SK-N-SH (cell line): ENCODE measurements around the gene SYNM. TPM values are rescaled to one million over a fixed set of nuclear protein-coding genes. Genes with fewer than 3 reads are reported as not detected.

Experiments
- CTCF ChIA-PET: fragments of 300-600, 350-600 bp; formaldehyde crosslinking; extraction: SDS; loops from one replicate; lab custom pipeline; 2021; lab: Yijun Ruan, JAX
- POLR2A ChIA-PET: fragments of 350-600 bp; sonication (Branson Sonifier 250); formaldehyde crosslinking; extraction: SDS; loops from one replicate; lab custom pipeline; 2020; ENCODE audit warnings: antibody characterized with exemption, inconsistent platforms; lab: Yijun Ruan, JAX
- DNase-seq: peaks from one replicate; pipeline ENCODE4 v3.0.0; 2012
- H2AFZ ChIP-seq: fragments of 200-600 bp; sonication (generic); 2 replicates; pipeline ENCODE4 v1.8.1; 2016; ENCODE audit warnings: antibody characterized with exemption, mild to moderate bottlenecking, low read depth
- H3F3A ChIP-seq: fragments of 200-600 bp; sonication (generic); replicated peaks from 2 replicates; pipeline ENCODE3; 2016; ENCODE audit warnings: antibody characterized with exemption, mild to moderate bottlenecking; ENCODE audit not compliant: insufficient read depth
- H3K27ac ChIP-seq, 2 experiments: fragments of 200-500 bp in 1 of 2; fragments of 200-600 bp in 1 of 2; sonication (Bioruptor generic) in 1 of 2; sonication (generic), shearing (Covaris generic) in 1 of 2; 2 replicates each; pipeline versions ENCODE4 v1.5.1 to v1.6.1; 2014 to 2016; ENCODE audit warnings: low read depth in 2 of 2, inconsistent platforms in 1 of 2, low read length in 1 of 2, mild to moderate bottlenecking in 1 of 2, mixed read lengths in 1 of 2
- H3K27me3 ChIP-seq: fragments of 200-600 bp; sonication (generic), shearing (Covaris generic); 2 replicates; pipeline ENCODE4 v1.6.1; 2016; ENCODE audit warnings: mixed run types; ENCODE audit not compliant: insufficient read depth
- H3K36me3 ChIP-seq, 2 experiments: fragments of 200-500 bp in 1 of 2; fragments of 200-600 bp in 1 of 2; sonication (Bioruptor generic) in 1 of 2; sonication (generic) in 1 of 2; replicated peaks in 1 of 2; 2 replicates each; pipeline versions ENCODE3 to v1.5.1; 2014 to 2016; ENCODE audit warnings: low read length in 1 of 2, mild to moderate bottlenecking in 1 of 2; ENCODE audit not compliant: insufficient read depth in 2 of 2, control insufficient read depth in 1 of 2
- H3K4me1 ChIP-seq, 2 experiments: fragments of 200-500 bp in 1 of 2; fragments of 200-600 bp in 1 of 2; sonication (Bioruptor generic) in 1 of 2; sonication (generic), shearing (Covaris generic) in 1 of 2; 2 replicates each; pipeline versions ENCODE4 v1.5.1 to v1.6.1; 2014 to 2016; ENCODE audit warnings: low read depth in 1 of 2, low read length in 1 of 2, mixed run types in 1 of 2; ENCODE audit not compliant: insufficient read depth in 2 of 2, control insufficient read depth in 1 of 2
- H3K4me2 ChIP-seq: fragments of 200-600 bp; sonication (generic), shearing (Covaris generic); 2 replicates; pipeline ENCODE4 v1.6.1; 2017; ENCODE audit warnings: mixed run types
- H3K4me3 ChIP-seq, 2 experiments: fragments of 200-500 bp in 1 of 2; fragments of 200-600 bp in 1 of 2; sonication (Bioruptor generic) in 1 of 2; sonication (generic), shearing (Covaris generic) in 1 of 2; 2 replicates each; pipeline versions ENCODE4 v1.5.1 to v1.8.1; 2014 to 2016; ENCODE audit warnings: low read depth in 2 of 2, inconsistent platforms in 1 of 2, low read length in 1 of 2, mild to moderate bottlenecking in 1 of 2, mixed read lengths in 1 of 2, moderate library complexity in 1 of 2
- H3K79me2 ChIP-seq: fragments of 200-600 bp; sonication (generic); 2 replicates; pipeline ENCODE4 v1.8.1; 2017; ENCODE audit warnings: mild to moderate bottlenecking; ENCODE audit not compliant: insufficient read depth
- H3K9ac ChIP-seq: fragments of 200-600 bp; sonication (generic); 2 replicates; pipeline ENCODE4 v1.6.1; 2017; ENCODE audit warnings: mixed run types
- H3K9me2 ChIP-seq: fragments of 200-600 bp; sonication (generic); 2 replicates; pipeline ENCODE4 v1.6.1; 2017; ENCODE audit warnings: mixed run types
- H3K9me3 ChIP-seq: fragments of 200-600 bp; sonication (generic); 2 replicates; pipeline ENCODE4 v1.6.1; 2017; ENCODE audit warnings: mixed run types, mild to moderate bottlenecking, moderate library complexity
- H4K20me1 ChIP-seq: fragments of 200-600 bp; sonication (generic); 2 replicates; pipeline ENCODE4 v1.6.1; 2017; ENCODE audit warnings: mild to moderate bottlenecking, mixed run types; ENCODE audit not compliant: insufficient read depth
- EP300 ChIP-seq, 2 experiments: IDR thresholded peaks; 2 replicates each; pipeline versions ENCODE4 v1.4.0 to v1.6.1; 2012; ENCODE audit warnings: borderline replicate concordance in 1 of 2, low read depth in 1 of 2, low read length in 1 of 2
- FOSL2 ChIP-seq: IDR thresholded peaks from 2 replicates; pipeline ENCODE4 v1.4.0; 2012; ENCODE audit warnings: low read depth, mild to moderate bottlenecking, moderate library complexity, borderline replicate concordance
- GABPA ChIP-seq: IDR thresholded peaks from 2 replicates; pipeline ENCODE4 v1.4.0; 2012; ENCODE audit warnings: low read depth, mild to moderate bottlenecking
- GATA2 ChIP-seq: sonication (generic); formaldehyde crosslinking; IDR thresholded peaks from 2 replicates; pipeline ENCODE4 v1.5.0; 2020; ENCODE audit warnings: mild to moderate bottlenecking, missing genetic modification reagents
- JUND ChIP-seq: IDR thresholded peaks from 2 replicates; pipeline ENCODE4 v1.4.0; 2012
- NRF1 ChIP-seq: IDR thresholded peaks from 2 replicates; pipeline ENCODE4 v1.6.1; 2012; ENCODE audit warnings: low read depth, mild to moderate bottlenecking, low read length
- POLR2AphosphoS5 ChIP-seq: IDR thresholded peaks from 2 replicates; pipeline ENCODE4 v1.6.1; 2012; ENCODE audit warnings: low read depth, low read length
- RCOR1 ChIP-seq: fragments of 150-350 bp; IDR thresholded peaks from 2 replicates; pipeline ENCODE4 v1.6.1; 2017; ENCODE audit warnings: antibody characterized with exemption, low read length
- RFX5 ChIP-seq: IDR thresholded peaks from 2 replicates; pipeline ENCODE4 v1.6.1; 2012; ENCODE audit warnings: mild to moderate bottlenecking, improper control_type of control experiment, low read length
- RXRA ChIP-seq: IDR thresholded peaks from 2 replicates; pipeline ENCODE4 v1.4.0; 2012; ENCODE audit warnings: low read depth, mild to moderate bottlenecking, borderline replicate concordance
- SMC3 ChIP-seq: IDR thresholded peaks from 2 replicates; pipeline ENCODE4 v1.6.1; 2012; ENCODE audit warnings: low read depth, low read length, improper control_type of control experiment
- TEAD4 ChIP-seq: IDR thresholded peaks from 2 replicates; pipeline ENCODE4 v1.4.0; 2012; ENCODE audit warnings: mild to moderate bottlenecking, borderline replicate concordance; ENCODE audit not compliant: insufficient read depth
- YY1 ChIP-seq: IDR thresholded peaks from 2 replicates; pipeline ENCODE4 v1.4.0; 2012; ENCODE audit warnings: low read depth, mild to moderate bottlenecking
- WGBS: methylation state at CpG from one replicate; pipeline ENCODE4 v1.1.6; 2017; ENCODE audit warnings: low lambda C conversion rate; 5-methylcytosine and 5-hydroxymethylcytosine counted together
- polyA plus RNA-seq, 3 experiments: library from polyadenylated mRNA; depleted of rRNA; stranded (reverse); fragments of >200 nt; gene quantifications; 2 replicates each; pipeline ENCODE4 v1.2.3, GENCODE V29; 2012
- TF ChIP-seq, protein P1 (sequence below): IDR thresholded peaks from 2 replicates; pipeline ENCODE4 v1.6.1; 2012; ENCODE audit warnings: mild to moderate bottlenecking, low read depth, low read length, moderate library complexity
- TF ChIP-seq, protein P2 (sequence below): IDR thresholded peaks from 2 replicates; pipeline ENCODE4 v1.4.0; 2012; ENCODE audit warnings: low read depth, borderline replicate concordance
- TF ChIP-seq, protein P3 (sequence below): IDR thresholded peaks from 2 replicates; pipeline ENCODE4 v1.4.0; 2012; ENCODE audit warnings: low read depth, borderline replicate concordance
- TF ChIP-seq, protein P4 (sequence below): fragments of 200-600 bp; sonication (generic); IDR thresholded peaks from 2 replicates; pipeline ENCODE4 v1.6.1; 2017; ENCODE audit warnings: antibody characterized with exemption, mild to moderate bottlenecking, moderate library complexity
- TF ChIP-seq, protein P5 (sequence below): IDR thresholded peaks from 2 replicates; pipeline ENCODE4; 2012
- TF ChIP-seq, protein P6 (sequence below): fragments of 150-350 bp; IDR thresholded peaks from 2 replicates; pipeline ENCODE4 v1.6.1; 2017; ENCODE audit warnings: antibody characterized with exemption, low read length, low read depth, borderline replicate concordance

The SYNM gene
- polyA plus RNA-seq, 1 of the 3 experiments (the other 2 are of a cell fraction) = 5.0 TPM

DNA sequence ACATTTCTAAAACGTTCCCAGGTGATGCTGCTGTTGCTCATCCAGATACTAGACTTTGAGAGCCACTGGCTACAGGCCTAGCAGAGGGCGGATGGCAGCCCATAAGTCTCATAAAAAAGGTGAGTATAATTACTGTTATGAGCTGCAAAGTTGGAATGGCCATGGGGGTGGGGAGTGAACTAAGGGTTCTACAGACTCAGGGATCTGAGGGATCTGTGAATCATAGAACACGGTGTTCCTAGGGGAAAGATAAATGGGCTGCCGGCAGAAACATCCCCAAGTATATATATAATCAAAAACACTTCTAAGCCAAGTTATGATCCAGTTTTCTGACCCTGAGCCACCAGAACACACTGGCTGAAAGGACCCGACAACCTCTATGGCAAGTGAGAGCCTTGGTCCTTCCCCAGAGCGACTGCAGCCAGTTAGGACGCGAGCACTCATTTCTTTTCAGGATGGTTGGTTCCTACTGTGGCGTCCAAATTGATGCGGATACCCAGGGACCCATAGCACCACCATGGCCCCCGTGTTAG is 7.9 kb upstream of the SYNM start (continued):
- TF ChIP-seq, protein P1, sequence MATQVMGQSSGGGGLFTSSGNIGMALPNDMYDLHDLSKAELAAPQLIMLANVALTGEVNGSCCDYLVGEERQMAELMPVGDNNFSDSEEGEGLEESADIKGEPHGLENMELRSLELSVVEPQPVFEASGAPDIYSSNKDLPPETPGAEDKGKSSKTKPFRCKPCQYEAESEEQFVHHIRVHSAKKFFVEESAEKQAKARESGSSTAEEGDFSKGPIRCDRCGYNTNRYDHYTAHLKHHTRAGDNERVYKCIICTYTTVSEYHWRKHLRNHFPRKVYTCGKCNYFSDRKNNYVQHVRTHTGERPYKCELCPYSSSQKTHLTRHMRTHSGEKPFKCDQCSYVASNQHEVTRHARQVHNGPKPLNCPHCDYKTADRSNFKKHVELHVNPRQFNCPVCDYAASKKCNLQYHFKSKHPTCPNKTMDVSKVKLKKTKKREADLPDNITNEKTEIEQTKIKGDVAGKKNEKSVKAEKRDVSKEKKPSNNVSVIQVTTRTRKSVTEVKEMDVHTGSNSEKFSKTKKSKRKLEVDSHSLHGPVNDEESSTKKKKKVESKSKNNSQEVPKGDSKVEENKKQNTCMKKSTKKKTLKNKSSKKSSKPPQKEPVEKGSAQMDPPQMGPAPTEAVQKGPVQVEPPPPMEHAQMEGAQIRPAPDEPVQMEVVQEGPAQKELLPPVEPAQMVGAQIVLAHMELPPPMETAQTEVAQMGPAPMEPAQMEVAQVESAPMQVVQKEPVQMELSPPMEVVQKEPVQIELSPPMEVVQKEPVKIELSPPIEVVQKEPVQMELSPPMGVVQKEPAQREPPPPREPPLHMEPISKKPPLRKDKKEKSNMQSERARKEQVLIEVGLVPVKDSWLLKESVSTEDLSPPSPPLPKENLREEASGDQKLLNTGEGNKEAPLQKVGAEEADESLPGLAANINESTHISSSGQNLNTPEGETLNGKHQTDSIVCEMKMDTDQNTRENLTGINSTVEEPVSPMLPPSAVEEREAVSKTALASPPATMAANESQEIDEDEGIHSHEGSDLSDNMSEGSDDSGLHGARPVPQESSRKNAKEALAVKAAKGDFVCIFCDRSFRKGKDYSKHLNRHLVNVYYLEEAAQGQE = no peak
- TF ChIP-seq POLR2AphosphoS5 (no peak), TEAD4 (no peak)
- TF ChIP-seq, protein P2, sequence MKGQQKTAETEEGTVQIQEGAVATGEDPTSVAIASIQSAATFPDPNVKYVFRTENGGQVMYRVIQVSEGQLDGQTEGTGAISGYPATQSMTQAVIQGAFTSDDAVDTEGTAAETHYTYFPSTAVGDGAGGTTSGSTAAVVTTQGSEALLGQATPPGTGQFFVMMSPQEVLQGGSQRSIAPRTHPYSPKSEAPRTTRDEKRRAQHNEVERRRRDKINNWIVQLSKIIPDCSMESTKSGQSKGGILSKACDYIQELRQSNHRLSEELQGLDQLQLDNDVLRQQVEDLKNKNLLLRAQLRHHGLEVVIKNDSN = no peak

DNA sequence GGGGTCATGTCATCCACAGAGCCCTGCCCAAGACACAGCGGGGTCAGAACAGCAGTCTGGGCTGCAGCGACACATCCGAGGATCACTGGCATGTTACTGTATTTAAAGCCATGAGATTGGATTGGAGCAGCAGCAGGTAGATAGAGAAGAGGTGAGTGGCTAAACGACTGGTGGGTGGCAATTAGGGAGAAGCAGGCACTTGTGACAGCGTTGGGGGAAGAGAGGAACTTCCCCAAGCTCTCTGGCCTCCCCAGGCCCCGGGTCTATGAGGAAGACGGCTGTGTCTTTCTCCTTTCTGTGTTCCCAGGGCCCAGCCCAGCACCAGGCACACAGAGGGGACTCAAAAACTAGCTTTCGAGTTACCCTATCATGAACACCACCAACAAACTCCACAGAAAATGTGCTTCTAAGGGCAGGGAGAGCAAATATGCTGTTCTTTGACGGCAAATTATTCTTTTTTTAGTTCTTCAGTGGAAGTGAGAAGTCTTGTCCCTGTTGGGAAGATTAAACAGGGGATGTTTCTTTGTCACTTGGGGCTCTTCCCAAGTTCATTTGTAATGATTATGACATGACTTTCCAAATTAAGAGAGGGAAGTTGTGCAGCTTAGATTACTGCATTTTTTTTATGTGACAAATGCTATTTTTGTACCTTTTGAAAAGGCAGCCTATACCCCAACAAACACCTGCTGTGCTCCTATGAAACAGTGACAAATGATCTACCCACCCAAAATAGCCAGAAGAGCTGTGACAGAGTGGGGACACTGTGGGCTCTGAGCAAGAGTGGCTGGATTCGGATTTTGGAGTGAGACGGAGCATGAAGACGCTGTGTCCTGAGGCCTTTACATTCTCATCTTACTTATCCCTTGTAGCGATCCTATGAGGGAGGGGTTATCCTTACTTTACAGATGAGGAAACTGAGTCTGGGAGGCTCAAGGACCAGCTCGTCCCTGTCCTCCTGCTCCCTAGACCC is 7.2 kb upstream of the SYNM start:
- no peaks in the 10 kb centered on the region for H3K9me3 ChIP-seq
- H3K27me3 ChIP-seq = no peaks in the 10 kb centered on the region
- H3K4me1 ChIP-seq = no peaks in the 10 kb centered on the region; a peak in 1 of 4 replicates
- ChIA-PET POLR2A (no interaction called here), CTCF (interaction anchor here (0.8 to 12.3 kb wide), 6 partner anchors 18 to 607 kb away, joined by 3 to 149 read pairs (median 16); no protein-coding TSS in a partner anchor)
- H4K20me1 ChIP-seq = no peaks in the 10 kb centered on the region
- no peak overlapping the region for H3K4me3 ChIP-seq
- WGBS = 73% methylated on average over 14 of the region's 14 CpGs
- H3K79me2 ChIP-seq = no peaks in the 10 kb centered on the region
- H3K9me2 ChIP-seq = no peaks in the 10 kb centered on the region
- TF ChIP-seq EP300 (IDR thresholded peaks at IDR 0.05; ENCODE audit: borderline replicate concordance in 1 of 2, low read depth in 1 of 2, low read length in 1 of 2) = no peak
- no peak for TF ChIP-seq NRF1
- TF ChIP-seq JUND = no peak
- TF ChIP-seq GATA2 (CRISPR knock-in tag) = no peak
- TF ChIP-seq RXRA = no peak
- TF ChIP-seq, protein P3, sequence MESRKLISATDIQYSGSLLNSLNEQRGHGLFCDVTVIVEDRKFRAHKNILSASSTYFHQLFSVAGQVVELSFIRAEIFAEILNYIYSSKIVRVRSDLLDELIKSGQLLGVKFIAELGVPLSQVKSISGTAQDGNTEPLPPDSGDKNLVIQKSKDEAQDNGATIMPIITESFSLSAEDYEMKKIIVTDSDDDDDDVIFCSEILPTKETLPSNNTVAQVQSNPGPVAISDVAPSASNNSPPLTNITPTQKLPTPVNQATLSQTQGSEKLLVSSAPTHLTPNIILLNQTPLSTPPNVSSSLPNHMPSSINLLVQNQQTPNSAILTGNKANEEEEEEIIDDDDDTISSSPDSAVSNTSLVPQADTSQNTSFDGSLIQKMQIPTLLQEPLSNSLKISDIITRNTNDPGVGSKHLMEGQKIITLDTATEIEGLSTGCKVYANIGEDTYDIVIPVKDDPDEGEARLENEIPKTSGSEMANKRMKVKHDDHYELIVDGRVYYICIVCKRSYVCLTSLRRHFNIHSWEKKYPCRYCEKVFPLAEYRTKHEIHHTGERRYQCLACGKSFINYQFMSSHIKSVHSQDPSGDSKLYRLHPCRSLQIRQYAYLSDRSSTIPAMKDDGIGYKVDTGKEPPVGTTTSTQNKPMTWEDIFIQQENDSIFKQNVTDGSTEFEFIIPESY = no peak
- no peak for TF ChIP-seq YY1
- TF ChIP-seq SMC3 = no peak
- no peak for TF ChIP-seq POLR2AphosphoS5
- no peak for TF ChIP-seq FOSL2
- TF ChIP-seq, protein P4, sequence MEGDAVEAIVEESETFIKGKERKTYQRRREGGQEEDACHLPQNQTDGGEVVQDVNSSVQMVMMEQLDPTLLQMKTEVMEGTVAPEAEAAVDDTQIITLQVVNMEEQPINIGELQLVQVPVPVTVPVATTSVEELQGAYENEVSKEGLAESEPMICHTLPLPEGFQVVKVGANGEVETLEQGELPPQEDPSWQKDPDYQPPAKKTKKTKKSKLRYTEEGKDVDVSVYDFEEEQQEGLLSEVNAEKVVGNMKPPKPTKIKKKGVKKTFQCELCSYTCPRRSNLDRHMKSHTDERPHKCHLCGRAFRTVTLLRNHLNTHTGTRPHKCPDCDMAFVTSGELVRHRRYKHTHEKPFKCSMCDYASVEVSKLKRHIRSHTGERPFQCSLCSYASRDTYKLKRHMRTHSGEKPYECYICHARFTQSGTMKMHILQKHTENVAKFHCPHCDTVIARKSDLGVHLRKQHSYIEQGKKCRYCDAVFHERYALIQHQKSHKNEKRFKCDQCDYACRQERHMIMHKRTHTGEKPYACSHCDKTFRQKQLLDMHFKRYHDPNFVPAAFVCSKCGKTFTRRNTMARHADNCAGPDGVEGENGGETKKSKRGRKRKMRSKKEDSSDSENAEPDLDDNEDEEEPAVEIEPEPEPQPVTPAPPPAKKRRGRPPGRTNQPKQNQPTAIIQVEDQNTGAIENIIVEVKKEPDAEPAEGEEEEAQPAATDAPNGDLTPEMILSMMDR = no peak
- no peak for TF ChIP-seq RFX5
- TF ChIP-seq, protein P5, sequence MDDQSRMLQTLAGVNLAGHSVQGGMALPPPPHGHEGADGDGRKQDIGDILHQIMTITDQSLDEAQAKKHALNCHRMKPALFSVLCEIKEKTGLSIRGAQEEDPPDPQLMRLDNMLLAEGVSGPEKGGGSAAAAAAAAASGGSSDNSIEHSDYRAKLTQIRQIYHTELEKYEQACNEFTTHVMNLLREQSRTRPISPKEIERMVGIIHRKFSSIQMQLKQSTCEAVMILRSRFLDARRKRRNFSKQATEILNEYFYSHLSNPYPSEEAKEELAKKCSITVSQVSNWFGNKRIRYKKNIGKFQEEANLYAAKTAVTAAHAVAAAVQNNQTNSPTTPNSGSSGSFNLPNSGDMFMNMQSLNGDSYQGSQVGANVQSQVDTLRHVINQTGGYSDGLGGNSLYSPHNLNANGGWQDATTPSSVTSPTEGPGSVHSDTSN = no peak
- TF ChIP-seq, protein P6, sequence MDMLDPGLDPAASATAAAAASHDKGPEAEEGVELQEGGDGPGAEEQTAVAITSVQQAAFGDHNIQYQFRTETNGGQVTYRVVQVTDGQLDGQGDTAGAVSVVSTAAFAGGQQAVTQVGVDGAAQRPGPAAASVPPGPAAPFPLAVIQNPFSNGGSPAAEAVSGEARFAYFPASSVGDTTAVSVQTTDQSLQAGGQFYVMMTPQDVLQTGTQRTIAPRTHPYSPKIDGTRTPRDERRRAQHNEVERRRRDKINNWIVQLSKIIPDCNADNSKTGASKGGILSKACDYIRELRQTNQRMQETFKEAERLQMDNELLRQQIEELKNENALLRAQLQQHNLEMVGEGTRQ = no peak
- TF ChIP-seq RCOR1 = no peak
- no peak for TF ChIP-seq GABPA
- no peak overlapping the region for H3K9ac ChIP-seq
- H3K4me2 ChIP-seq = no peak overlapping the region
- no peak for DNase-seq
- no peaks in the 10 kb centered on the region for H3F3A ChIP-seq
- no peaks in the 10 kb centered on the region for H3K36me3 ChIP-seq
- H2AFZ ChIP-seq = no peak overlapping the region
- no peak overlapping the region for H3K27ac ChIP-seq
